Measurements from ENCODE around the gene KCNJ1. TPM values are rescaled to one million over a fixed set of nuclear protein-coding genes. Genes with fewer than 3 reads are reported as not detected.

KCNJ1 gene
- total RNA-seq, 1 donor from 2014 or later = not detected

DNA sequence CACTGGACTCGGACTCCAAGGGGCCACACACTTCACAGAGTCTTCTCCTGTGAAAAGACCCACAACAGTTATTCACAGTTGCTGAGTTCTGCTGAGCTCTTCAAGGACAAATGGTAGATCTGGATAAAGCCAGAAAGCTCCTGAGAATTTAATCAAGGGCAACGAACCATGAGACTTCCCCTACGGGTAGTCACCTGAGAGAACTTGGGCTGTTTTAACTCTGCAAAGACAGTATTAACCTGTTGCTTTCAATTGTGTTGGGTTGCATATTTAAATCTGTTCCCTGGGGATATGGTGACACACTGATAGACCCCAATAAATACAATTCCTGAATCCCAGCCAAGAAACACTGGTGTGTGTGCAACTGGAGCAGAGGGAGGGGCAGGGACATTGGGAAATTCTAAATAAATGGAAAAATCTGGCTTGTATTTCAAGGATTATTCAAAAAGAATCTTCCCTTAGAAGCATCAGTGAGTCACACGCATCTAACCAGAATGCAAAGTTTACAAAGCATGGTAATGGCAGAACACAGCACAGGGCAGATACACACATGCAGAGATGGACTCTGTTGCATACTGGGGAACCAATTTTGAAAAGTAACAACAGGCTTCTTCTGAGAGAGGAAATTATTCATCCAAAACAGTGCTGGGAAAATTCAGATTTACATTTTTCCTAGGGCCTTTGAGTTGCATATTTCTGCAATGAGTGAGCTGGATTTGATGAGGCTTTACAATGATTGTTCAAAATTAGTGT, 4.0 kb downstream of the KCNJ1 start:
- peak; percentile 44 for DNase-seq (ENCODE audit: low read depth)
- TF ChIP-seq CTCF (conservative IDR thresholded peaks at IDR 0.05; ENCODE audit: low read depth, low read length) = no peak
- H3K4me3 ChIP-seq (ENCODE audit: low read depth, low read length) = peak overlapping the region; percentile 1

DNA sequence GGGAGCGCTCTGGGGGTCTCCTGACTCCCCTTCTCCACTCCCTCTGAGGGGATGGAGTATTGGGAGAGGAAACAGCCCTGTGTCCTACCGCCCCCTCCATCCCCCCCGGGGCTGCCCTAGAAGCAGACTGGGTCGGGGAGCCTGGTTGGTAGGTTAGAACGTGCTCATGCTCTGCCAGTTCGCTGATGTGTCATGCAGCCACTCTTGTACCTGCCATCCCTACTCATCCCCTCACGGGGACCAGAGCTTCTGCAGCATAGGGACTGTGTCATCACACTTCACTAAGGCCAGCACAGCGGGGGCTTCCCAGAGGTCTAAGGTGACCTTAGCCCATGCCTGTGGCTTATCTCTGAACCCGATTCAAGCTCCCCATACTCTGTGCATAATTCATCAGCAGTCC, 4.7 kb downstream of the KCNJ1 start:
- no peak for DNase-seq (ENCODE audit: low read depth)
- peak overlapping the region; percentile 1 for H3K4me3 ChIP-seq (ENCODE audit: low read depth, low read length)
- no peak for TF ChIP-seq CTCF (conservative IDR thresholded peaks at IDR 0.05; ENCODE audit: low read depth, low read length)

DNA sequence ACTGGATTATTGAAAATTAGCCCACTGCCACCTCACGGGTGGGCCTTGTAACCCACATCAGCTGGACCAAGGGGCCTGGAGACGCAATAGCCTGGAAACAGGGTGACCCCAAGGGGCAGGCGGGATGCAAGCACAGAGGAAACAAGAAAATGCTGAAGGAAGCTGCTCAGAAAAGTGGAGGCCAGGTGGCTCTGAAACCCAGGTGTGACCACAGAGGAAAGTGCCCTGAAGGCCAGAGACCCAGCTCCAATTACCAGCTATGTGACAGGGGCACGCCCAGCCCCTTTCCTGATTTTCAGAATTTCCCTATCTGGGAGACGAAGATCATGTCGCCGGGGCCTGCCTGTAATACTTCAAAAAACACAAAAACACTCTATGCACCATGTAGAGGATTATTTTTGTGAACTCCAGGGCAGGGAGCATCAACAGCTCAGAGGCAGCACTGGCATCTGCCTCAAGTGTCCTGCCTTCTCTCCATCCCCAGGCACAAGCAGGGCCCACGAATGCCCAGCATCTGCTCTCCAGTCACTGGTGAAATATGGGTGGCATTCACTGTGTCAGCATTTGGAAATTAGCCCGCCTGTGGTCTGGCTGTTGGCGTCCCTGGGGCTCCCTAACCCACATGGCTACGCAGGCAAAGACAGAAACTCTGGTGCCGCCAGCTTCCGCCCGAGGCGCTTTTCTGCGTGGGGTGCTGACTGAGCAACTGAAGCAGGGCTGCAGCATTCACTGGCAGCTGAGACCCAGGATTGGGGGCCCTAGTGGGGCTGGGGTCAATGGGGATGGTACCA, 6.3 kb downstream of the KCNJ1 start:
- DNase-seq (ENCODE audit: low read depth) = no peak
- no peak overlapping the region for H3K4me3 ChIP-seq (ENCODE audit: low read depth, low read length)
- TF ChIP-seq CTCF (conservative IDR thresholded peaks at IDR 0.05; ENCODE audit: low read depth, low read length) = no peak

- DNase-seq (ENCODE audit: low read depth) = no peak
- peak; percentile 95 for TF ChIP-seq CTCF (conservative IDR thresholded peaks at IDR 0.05; ENCODE audit: low read depth, low read length)
These were observed 7.3 kb downstream of the KCNJ1 start for GRCh38 chr11:128859563-128860441.

DNA sequence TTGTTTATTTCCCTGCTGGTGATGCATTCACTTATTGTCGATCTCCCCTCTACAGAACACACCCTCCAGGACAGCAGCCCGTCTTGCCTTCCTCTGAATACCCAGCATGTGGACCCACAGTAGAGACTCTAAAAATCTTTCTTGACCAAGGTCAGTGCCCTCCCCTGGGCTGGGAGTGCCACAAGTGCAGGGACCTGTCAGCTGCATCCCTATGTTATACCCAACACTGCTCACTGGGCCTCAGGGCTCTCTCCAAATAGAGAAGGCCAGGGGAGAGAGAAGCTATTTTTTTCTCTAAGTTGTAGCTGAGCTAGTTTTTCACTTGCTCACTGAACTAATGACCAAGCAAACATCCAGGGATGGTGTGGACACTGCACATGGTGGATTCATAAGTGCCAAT, 9.8 kb downstream of the KCNJ1 start:
- no peak overlapping the region for H3K4me3 ChIP-seq (ENCODE audit: low read depth, low read length)
- DNase-seq (ENCODE audit: low read depth) = no peak
- no peak for TF ChIP-seq CTCF (conservative IDR thresholded peaks at IDR 0.05; ENCODE audit: low read depth, low read length)

More at GRCh38 chr11:128859563-128860441, 7.3 kb downstream of the KCNJ1 start:
- H3K4me3 ChIP-seq (ENCODE audit: low read depth, low read length) = no peak overlapping the region

GRCh38 chr11:128856241-128856640, 10.9 kb downstream of the KCNJ1 start:
- no peak overlapping the region for H3K4me3 ChIP-seq (ENCODE audit: low read depth, low read length)
- no peak for TF ChIP-seq CTCF (conservative IDR thresholded peaks at IDR 0.05; ENCODE audit: low read depth, low read length)
- no peak for DNase-seq (ENCODE audit: low read depth)
